Muscle of leg (tissue), 9 donors: ENCODE results near the gene CTF1. TPM values are rescaled to one million over a fixed set of nuclear protein-coding genes. Genes with fewer than 3 reads are reported as not detected.

Source experiments
- polyA plus RNA-seq, 8 donors: library from polyadenylated mRNA; unstranded; fragments of 120-200 nt; gene quantifications; one replicate each; pipeline versions ENCODE4 v1.2.1 to v1.2.3, GENCODE V29; 2013; ENCODE audit warnings: inconsistent platforms in 1 of 8, low replicate concordance in 1 of 8; ENCODE audit not compliant: insufficient read length in 8 of 8, insufficient read depth in 1 of 8
- total RNA-seq: library from RNA; stranded (reverse); fragments of 120-200 nt; gene quantifications from one replicate; pipeline ENCODE4 v1.2.4, GENCODE V29; 2013

The CTF1 gene
- total and polyA plus RNA-seq, 9 donors = 1.7 to 11.9 (median 9.7) TPM

Other genes with a start within 250 kb of the CTF1 start
- 9.3 TPM for gene PRR14, start 245.7 kb upstream of the CTF1 start, total RNA-seq
- 10 to 100 TPM; 19.1 to 24.9 (median 21.7) TPM for gene PRR14, start 245.7 kb upstream of the CTF1 start, polyA plus RNA-seq
- 12.9 TPM for gene FBRS, start 238.2 kb upstream of the CTF1 start, total RNA-seq
- 10 to 100 TPM; 29.4 to 46.0 (median 35.7) TPM for gene FBRS, start 238.2 kb upstream of the CTF1 start, polyA plus RNA-seq
- gene SRCAP, start 197.4 kb upstream of the CTF1 start, total RNA-seq = 7.9 TPM
- gene SRCAP, start 197.4 kb upstream of the CTF1 start, polyA plus RNA-seq = 10 to 100 TPM; 16.2 to 28.3 (median 21.8) TPM
- gene PHKG2, start 148.2 kb upstream of the CTF1 start, total RNA-seq = 10.5 TPM
- 10 to 100 TPM; 10.7 to 14.5 (median 13.3) TPM for gene PHKG2, start 148.2 kb upstream of the CTF1 start, polyA plus RNA-seq
- gene CFAP119, start 134.6 kb upstream of the CTF1 start, total RNA-seq = 1.8 TPM
- 1 to 10 TPM; 1.6 to 3.5 (median 2.6) TPM for gene CFAP119, start 134.6 kb upstream of the CTF1 start, polyA plus RNA-seq
- 43.9 TPM for gene RNF40, start 134.3 kb upstream of the CTF1 start, total RNA-seq
- gene RNF40, start 134.3 kb upstream of the CTF1 start, polyA plus RNA-seq = 10 to 100 TPM; 46.3 to 72.0 (median 56.9) TPM
- gene ZNF629, start 109.4 kb upstream of the CTF1 start, total RNA-seq = 12.4 TPM
- gene ZNF629, start 109.4 kb upstream of the CTF1 start, polyA plus RNA-seq = 10 to 100 TPM; 12.7 to 18.9 (median 15.3) TPM
- 47.6 TPM for gene BCL7C, start 2.5 kb upstream of the CTF1 start, total RNA-seq
- gene BCL7C, start 2.5 kb upstream of the CTF1 start, polyA plus RNA-seq = 10 to 100 TPM; 29.2 to 41.8 (median 34.8) TPM
- gene FBXL19, start 27.0 kb downstream of the CTF1 start, total RNA-seq = 6.3 TPM
- gene FBXL19, start 27.0 kb downstream of the CTF1 start, polyA plus RNA-seq = 10 to 100 TPM in 7 of 8 donors, 1 to 10 TPM in 1; 8.2 to 17.7 (median 11.8) TPM
- gene ORAI3, start 52.5 kb downstream of the CTF1 start, total RNA-seq = 11.8 TPM
- gene ORAI3, start 52.5 kb downstream of the CTF1 start, polyA plus RNA-seq = 10 to 100 TPM in 7 of 8 donors, 1 to 10 TPM in 1; 8.9 to 14.0 (median 11.1) TPM
- gene SETD1A, start 61.1 kb downstream of the CTF1 start, total RNA-seq = 2.7 TPM
- 10 to 100 TPM in 7 of 8 donors, 1 to 10 TPM in 1; 9.8 to 16.5 (median 13.1) TPM for gene SETD1A, start 61.1 kb downstream of the CTF1 start, polyA plus RNA-seq
- gene HSD3B7, start 88.6 kb downstream of the CTF1 start, total RNA-seq = 13.7 TPM
- gene HSD3B7, start 88.6 kb downstream of the CTF1 start, polyA plus RNA-seq = 1 to 10 TPM; 7.3 to 10.0 (median 8.7) TPM
- gene STX1B, start 114.0 kb downstream of the CTF1 start, total RNA-seq = 0.66 TPM
- 1 to 10 TPM in 7 of 8 donors, under 1 TPM in 1; 0.99 to 2.9 (median 1.6) TPM for gene STX1B, start 114.0 kb downstream of the CTF1 start, polyA plus RNA-seq
- gene STX4, start 136.9 kb downstream of the CTF1 start, total RNA-seq = 25.7 TPM
- gene STX4, start 136.9 kb downstream of the CTF1 start, polyA plus RNA-seq = 10 to 100 TPM; 38.0 to 49.8 (median 43.4) TPM
- 4.3 TPM for gene ZNF668, start 177.6 kb downstream of the CTF1 start, total RNA-seq
- 10 to 100 TPM in 6 of 8 donors, 1 to 10 TPM in 2; 8.5 to 12.3 (median 10.9) TPM for gene ZNF668, start 177.6 kb downstream of the CTF1 start, polyA plus RNA-seq
- 8.0 TPM for gene ZNF646, start 177.8 kb downstream of the CTF1 start, total RNA-seq
- gene ZNF646, start 177.8 kb downstream of the CTF1 start, polyA plus RNA-seq = 10 to 100 TPM in 3 of 8 donors, 1 to 10 TPM in 5; 7.9 to 11.6 (median 9.8) TPM
- 11.5 TPM for gene PRSS53, start 192.3 kb downstream of the CTF1 start, total RNA-seq
- 1 to 10 TPM; 1.8 to 6.3 (median 4.4) TPM for gene PRSS53, start 192.3 kb downstream of the CTF1 start, polyA plus RNA-seq
- 39.6 TPM for gene VKORC1, start 198.2 kb downstream of the CTF1 start, total RNA-seq
- gene VKORC1, start 198.2 kb downstream of the CTF1 start, polyA plus RNA-seq = 10 to 100 TPM; 55.0 to 75.2 (median 63.4) TPM
- gene BCKDK, start 211.8 kb downstream of the CTF1 start, total RNA-seq = 12.7 TPM
- gene BCKDK, start 211.8 kb downstream of the CTF1 start, polyA plus RNA-seq = 10 to 100 TPM; 24.8 to 33.3 (median 30.0) TPM
- 65.2 TPM for gene KAT8, start 221.1 kb downstream of the CTF1 start, total RNA-seq
- gene KAT8, start 221.1 kb downstream of the CTF1 start, polyA plus RNA-seq = 10 to 100 TPM; 45.9 to 55.1 (median 52.7) TPM
- gene PRSS8, start 239.1 kb downstream of the CTF1 start, total RNA-seq = not detected
- gene PRSS8, start 239.1 kb downstream of the CTF1 start, polyA plus RNA-seq = 10 to 100 TPM in 1 of 8 donors, 1 to 10 TPM in 2, under 1 TPM in 4, not detected in 1; 0.14 to 13.1 (median 0.47) TPM